Embryonic facial prominence (tissue), 1 donor: Measurements from ENCODE around the gene CDH19.
"Not testable (repeated sequence)": the region's sequence is repeated elsewhere in the genome, so short reads cannot be mapped to it uniquely, and the experiment has no call there.

Source experiments
- DNase-seq: peaks from one replicate; pipeline ENCODE4 v3.0.0-alpha.2; 2016; ENCODE audit errors: extremely low spot score

Gene CDH19

GRCh38 chr18:66564236-66564635 lies 39.7 kb downstream of the CDH19 start:
- DNase-seq, result no peak

- no peak for DNase-seq
Measured at GRCh38 chr18:66562279-66562678, 41.6 kb downstream of the CDH19 start.

- DNase-seq, result no peak
Measured at GRCh38 chr18:66560094-66560493, 43.8 kb downstream of the CDH19 start.

- DNase-seq, result no peak
Measured at GRCh38 chr18:66558773-66559172, 45.1 kb downstream of the CDH19 start.

GRCh38 chr18:66557091-66557490 lies 46.8 kb downstream of the CDH19 start:
- no peak for DNase-seq

GRCh38 chr18:66555585-66555984 lies 48.3 kb downstream of the CDH19 start:
- DNase-seq, result no peak

- DNase-seq, result no peak
Measured at GRCh38 chr18:66553824-66554223, 50.1 kb downstream of the CDH19 start.

GRCh38 chr18:66550366-66550765 lies 53.5 kb downstream of the CDH19 start:
- DNase-seq, result no peak

- DNase-seq, result no peak
Measured at GRCh38 chr18:66548747-66549146, 55.1 kb downstream of the CDH19 start.

- no peak for DNase-seq
Measured at GRCh38 chr18:66534110-66534509, 69.8 kb downstream of the CDH19 start.

GRCh38 chr18:66533693-66534092 lies 70.2 kb downstream of the CDH19 start:
- DNase-seq, result no peak

- DNase-seq, result no peak
Measured at GRCh38 chr18:66523219-66523991, 80.5 kb downstream of the CDH19 start.

- DNase-seq, result no peak
Measured at GRCh38 chr18:66513996-66514395, 89.9 kb downstream of the CDH19 start.

- DNase-seq, result no peak
Measured at GRCh38 chr18:66511792-66512191, 92.1 kb downstream of the CDH19 start.

GRCh38 chr18:66511289-66511688 lies 92.6 kb downstream of the CDH19 start:
- no peak for DNase-seq

- no peak for DNase-seq
Measured at GRCh38 chr18:66510357-66511045, 93.4 kb downstream of the CDH19 start.

GRCh38 chr18:66508937-66509336 lies 95.0 kb downstream of the CDH19 start:
- DNase-seq, result no peak

- no peak for DNase-seq
Measured at GRCh38 chr18:66506178-66506577, 97.7 kb downstream of the CDH19 start.

- no peak for DNase-seq
Measured at GRCh38 chr18:66497351-66497750, 106.5 kb downstream of the CDH19 start.

- DNase-seq, result no peak
Measured at GRCh38 chr18:66495844-66496243, 108.0 kb downstream of the CDH19 start.

- no peak for DNase-seq
Measured at GRCh38 chr18:66473882-66474281, 130.0 kb downstream of the CDH19 start.

GRCh38 chr18:66466184-66466583 lies 137.7 kb downstream of the CDH19 start:
- DNase-seq, result not testable (repeated sequence)

GRCh38 chr18:66461344-66461743 lies 142.5 kb downstream of the CDH19 start:
- no peak for DNase-seq
